ENCODE measurements around the gene SPOUT1.

- TF ChIP-seq EZH2 (IDR thresholded peaks at IDR 0.05; ENCODE audit: insufficient read depth, poor library complexity, severe bottlenecking), result no peak
- TF ChIP-seq EZH2phosphoT487 (IDR thresholded peaks at IDR 0.05; ENCODE audit: insufficient read depth, low read depth), result no peak
Measured at GRCh38 chr9:128824911-128825310, 4.7 kb downstream of the SPOUT1 start.

Measured in GM23248 (cell line).